Measurements from ENCODE around the gene LINGO1. TPM values are rescaled to one million over a fixed set of nuclear protein-coding genes. Genes with fewer than 3 reads are reported as not detected.

The LINGO1 gene
- total RNA-seq, 1 experiment from 2014 or later: 51.3 TPM

- no peak overlapping the region for H3K4me3 Mint-ChIP-seq
- no peak for DNase-seq (ENCODE audit: low spot score)
- POLR2A ChIA-PET: interaction anchor here (1.0 kb wide), 1 partner anchor 512 kb away, joined by 3 read pairs; the partner anchor contains the start of gene TSPAN3
- H3K36me3 Mint-ChIP-seq: no peaks in the 10 kb centered on the region
- H3K9me3 Mint-ChIP-seq: no peaks in the 10 kb centered on the region
- TF ChIP-seq PREB (CRISPR knock-in tag; IDR thresholded peaks at IDR 0.05; ENCODE audit: borderline replicate concordance) (no peak), GTF2I (CRISPR knock-in tag; conservative IDR thresholded peaks at IDR 0.05) (no peak), PRRX2 (CRISPR knock-in tag; IDR thresholded peaks at IDR 0.05) (no peak), SOX15 (CRISPR knock-in tag; IDR thresholded peaks at IDR 0.05) (no peak), SP1 (CRISPR knock-in tag; conservative IDR thresholded peaks at IDR 0.05) (no peak), GABPB1 (CRISPR knock-in tag; IDR thresholded peaks at IDR 0.05) (no peak), ZNF425 (CRISPR knock-in tag; conservative IDR thresholded peaks at IDR 0.05) (no peak)
- no peak overlapping the region for H3K27ac Mint-ChIP-seq
- no peaks in the 10 kb centered on the region for H3K27me3 Mint-ChIP-seq (ENCODE audit: low read depth)
- no peak for ATAC-seq
- peaks cover 4% of the 10 kb centered on the region; the same call in 1 of the 2 replicates for H3K4me1 Mint-ChIP-seq
- CTCF ChIA-PET: interaction anchor here (1.4 to 1.5 kb wide), 2 partner anchors 11 to 15 kb away, joined by 3 read pairs; no protein-coding TSS in a partner anchor
Observed at GRCh38 chr15:77582763-77583162, 49.9 kb downstream of the LINGO1 start.

GRCh38 chr15:77581896-77582569, 50.7 kb downstream of the LINGO1 start:
- Mint-ChIP-seq H3K27ac (no peak overlapping the region), H3K4me3 (no peak overlapping the region), H3K27me3 (ENCODE audit: low read depth) (no peaks in the 10 kb centered on the region), H3K36me3 (no peaks in the 10 kb centered on the region), H3K4me1 (peaks cover 7% of the 10 kb centered on the region; the same call in 1 of the 2 replicates), H3K9me3 (no peaks in the 10 kb centered on the region)
- ATAC-seq (no peak), DNase-seq (ENCODE audit: low spot score) (no peak)
- CTCF ChIA-PET: interaction anchor here (0.6 to 1.1 kb wide), 4 partner anchors 22 to 39 kb away, joined by 3 to 4 read pairs (median 3); no protein-coding TSS in a partner anchor
- POLR2A ChIA-PET: no interaction called here
- TF ChIP-seq IRF1 (CRISPR knock-in tag; IDR thresholded peaks at IDR 0.05) (no peak), ATF3 (CRISPR knock-in tag; conservative IDR thresholded peaks at IDR 0.05) (no peak), ZBTB43 (CRISPR knock-in tag; IDR thresholded peaks at IDR 0.05) (no peak), SMAD3 (CRISPR knock-in tag; IDR thresholded peaks at IDR 0.05; ENCODE audit: borderline replicate concordance) (no peak), ATF2 (CRISPR knock-in tag; IDR thresholded peaks at IDR 0.05; ENCODE audit: borderline replicate concordance, low read depth) (no peak), EMX1 (CRISPR knock-in tag; IDR thresholded peaks at IDR 0.05) (no peak), HMGXB4 (CRISPR knock-in tag; IDR thresholded peaks at IDR 0.05) (no peak), ETV6 (CRISPR knock-in tag; IDR thresholded peaks at IDR 0.05) (no peak), SMAD4 (CRISPR knock-in tag; IDR thresholded peaks at IDR 0.05) (no peak), NFATC4 (CRISPR knock-in tag; IDR thresholded peaks at IDR 0.05) (no peak), USF2 (CRISPR knock-in tag; IDR thresholded peaks at IDR 0.05) (no peak), MAX (CRISPR knock-in tag; IDR thresholded peaks at IDR 0.05) (no peak), ZNF219 (CRISPR knock-in tag; IDR thresholded peaks at IDR 0.05; ENCODE audit: borderline replicate concordance) (no peak), ESRRA (CRISPR knock-in tag; IDR thresholded peaks at IDR 0.05; ENCODE audit: borderline replicate concordance) (no peak), NR1H2 (CRISPR knock-in tag; IDR thresholded peaks at IDR 0.05) (no peak), JUN (CRISPR knock-in tag; IDR thresholded peaks at IDR 0.05) (no peak)

Data from WTC11 (cell line).